A549 treated with ZK216348 at 1 μM for 4 hours (cell line): ENCODE results near the gene CABP4. TPM values are rescaled to one million over a fixed set of nuclear protein-coding genes. Genes with fewer than 3 reads are reported as not detected.

Experiments
- total RNA-seq: library from RNA; stranded (reverse); fragments of 200-300 nt; extraction: Qiagen RNA extraction; gene quantifications from 5 replicates; pipeline ENCODE4 v1.2.3, GENCODE V29; 2022; ENCODE audit warnings: low read depth

The CABP4 gene
- not detected in 5 replicates for total RNA-seq

GRCh38 chr11:67455054-67455453 is at the start of gene CABP4:
Gene CABP4 (plus strand): TSS chr11:67455354. CDS start chr11:67455424, 70 bp downstream.

GRCh38 chr11:67415501-67416304 is 39.5 kb upstream of the CABP4 start, which contains the start of gene CARNS1:
Gene CARNS1 (plus strand): TSS chr11:67415678. CDS start chr11:67416200, 522 bp downstream.

GRCh38 chr11:67428052-67429001 is 26.8 kb upstream of the CABP4 start, which contains the start of gene RPS6KB2:
Gene RPS6KB2 (plus strand): TSS chr11:67428494. CDS start chr11:67428546, 52 bp downstream.

GRCh38 chr11:67437082-67437808 is 17.9 kb upstream of the CABP4 start, which contains the start of gene PTPRCAP:
Gene PTPRCAP (minus strand): TSS chr11:67437682. CDS start chr11:67437619, 63 bp downstream.

GRCh38 chr11:67452141-67452952 is 2.8 kb upstream of the CABP4 start, which contains the start of gene GPR152:
Gene GPR152 (minus strand): TSS chr11:67452729. CDS start chr11:67452724, 5 bp downstream.

GRCh38 chr11:67468759-67469507 is 13.8 kb downstream of the CABP4 start, which contains the start of gene TMEM134:
Gene TMEM134 (minus strand): TSS chr11:67469251. CDS start chr11:67469192, 59 bp downstream.

GRCh38 chr11:67482827-67483798 is 28.0 kb downstream of the CABP4 start, which contains the start of gene AIP:
Gene AIP (plus strand): TSS chr11:67483026. CDS start chr11:67483159, 133 bp downstream.

GRCh38 chr11:67504950-67505581 is 49.9 kb downstream of the CABP4 start, which contains the start of gene PITPNM1:
Gene PITPNM1 (minus strand): TSS chr11:67505363. CDS start chr11:67504180, 1,183 bp downstream.

GRCh38 chr11:67507864-67508485 is 52.8 kb downstream of the CABP4 start, which contains the start of gene CDK2AP2:
Gene CDK2AP2 (minus strand): TSS chr11:67508162. CDS start chr11:67508082, 80 bp downstream.

Other genes with a start within 250 kb of the CABP4 start
- gene GRK2, start 188.9 kb upstream of the CABP4 start, total RNA-seq: 24.2 to 47.0 TPM (median 42.2 TPM) in 5 replicates
- gene ANKRD13D, start 166.1 kb upstream of the CABP4 start, total RNA-seq: 16.2 to 30.1 TPM (median 24.8 TPM) in 5 replicates
- gene SSH3, start 151.8 kb upstream of the CABP4 start, total RNA-seq: 18.7 to 29.1 TPM (median 27.1 TPM) in 5 replicates
- 178 to 259 TPM (median 241 TPM) in 5 replicates for gene POLD4, start 101.8 kb upstream of the CABP4 start, total RNA-seq
- 31.1 to 50.6 TPM (median 43.0 TPM) in 5 replicates for gene CLCF1, start 81.8 kb upstream of the CABP4 start, total RNA-seq
- 19.5 to 36.8 TPM (median 32.0 TPM) in 5 replicates for gene RAD9A, start 63.4 kb upstream of the CABP4 start, total RNA-seq
- gene PPP1CA, start 53.5 kb upstream of the CABP4 start, total RNA-seq: 240 to 296 TPM (median 291 TPM) in 5 replicates
- gene TBC1D10C, start 51.3 kb upstream of the CABP4 start, total RNA-seq: 0.04 to 0.21 TPM (median 0.15 TPM) in 3 of 5 replicates, not detected in the others
- gene CARNS1, start 39.7 kb upstream of the CABP4 start, total RNA-seq: 0.08 to 0.21 TPM (median 0.14 TPM) in 5 replicates
- gene RPS6KB2, start 26.9 kb upstream of the CABP4 start, total RNA-seq: 33.7 to 50.6 TPM (median 48.8 TPM) in 5 replicates
- 0.22 to 0.62 TPM in 2 of 5 replicates, not detected in the others for gene PTPRCAP, start 17.7 kb upstream of the CABP4 start, total RNA-seq
- 38.0 to 67.3 TPM (median 57.2 TPM) in 5 replicates for gene CORO1B, start 11.9 kb upstream of the CABP4 start, total RNA-seq
- 0.13 TPM in 1 of 5 replicates, not detected in the others for gene GPR152, start 2.6 kb upstream of the CABP4 start, total RNA-seq
- gene TMEM134, start 13.9 kb downstream of the CABP4 start, total RNA-seq: 36.4 to 70.3 TPM (median 62.1 TPM) in 5 replicates
- gene AIP, start 27.7 kb downstream of the CABP4 start, total RNA-seq: 43.6 to 48.9 TPM (median 48.0 TPM) in 5 replicates
- gene PITPNM1, start 50.0 kb downstream of the CABP4 start, total RNA-seq: 34.1 to 60.5 TPM (median 47.3 TPM) in 5 replicates
- gene CDK2AP2, start 52.8 kb downstream of the CABP4 start, total RNA-seq: 50.3 to 95.2 TPM (median 85.4 TPM) in 5 replicates
- not detected in 5 replicates for gene CABP2, start 68.1 kb downstream of the CABP4 start, total RNA-seq
- 1,131 to 1,719 TPM (median 1,604 TPM) in 5 replicates for gene GSTP1, start 128.5 kb downstream of the CABP4 start, total RNA-seq
- 128 to 159 TPM (median 152 TPM) in 5 replicates for gene NDUFV1, start 151.6 kb downstream of the CABP4 start, total RNA-seq
- 6.4 to 15.4 TPM (median 13.7 TPM) in 5 replicates for gene NUDT8, start 174.6 kb downstream of the CABP4 start, total RNA-seq
- not detected in 5 replicates for gene TBX10, start 184.4 kb downstream of the CABP4 start, total RNA-seq
- gene ACY3, start 195.4 kb downstream of the CABP4 start, total RNA-seq: 0.60 to 1.4 TPM (median 1.3 TPM) in 5 replicates
- not detected in 5 replicates for gene ALDH3B2, start 219.3 kb downstream of the CABP4 start, total RNA-seq